ENCODE measurements around the gene LDB2. TPM values are rescaled to one million over a fixed set of nuclear protein-coding genes. Genes with fewer than 3 reads are reported as not detected.

Gene LDB2
- total RNA-seq, 4 donors from 2014 or later: 3.9 to 43.7 (median 7.8) TPM

GRCh38 chr4:16672421-16672820 is 226.0 kb downstream of the LDB2 start:
- Histone ChIP-seq H3K4me3 (no peak overlapping the region), H3K4me1 (no peaks in the 10 kb centered on the region), H3K27me3 (no peaks in the 10 kb centered on the region), H3K27ac (no peak overlapping the region), H3K36me3 (no peaks in the 10 kb centered on the region), H3K9me3 (no peaks in the 10 kb centered on the region)
- no peak for DNase-seq
- TF ChIP-seq CTCF (IDR thresholded peaks at IDR 0.05): no peak
- no peak for TF ChIP-seq POLR2A (IDR thresholded peaks at IDR 0.05)

GRCh38 chr4:16671741-16672140 is 226.7 kb downstream of the LDB2 start:
- Histone ChIP-seq H3K27me3 (no peaks in the 10 kb centered on the region), H3K9me3 (no peaks in the 10 kb centered on the region), H3K27ac (no peak overlapping the region), H3K4me1 (no peaks in the 10 kb centered on the region), H3K36me3 (no peaks in the 10 kb centered on the region), H3K4me3 (no peak overlapping the region)
- TF ChIP-seq POLR2A (IDR thresholded peaks at IDR 0.05) (no peak), CTCF (IDR thresholded peaks at IDR 0.05) (no peak)
- DNase-seq: no peak

GRCh38 chr4:16670727-16671126 is 227.7 kb downstream of the LDB2 start:
- H3K36me3 ChIP-seq: no peaks in the 10 kb centered on the region
- H3K27me3 ChIP-seq: no peaks in the 10 kb centered on the region
- H3K4me3 ChIP-seq: no peak overlapping the region
- no peak overlapping the region for H3K27ac ChIP-seq
- DNase-seq: no peak
- no peaks in the 10 kb centered on the region for H3K9me3 ChIP-seq
- TF ChIP-seq CTCF (IDR thresholded peaks at IDR 0.05) (no peak), POLR2A (IDR thresholded peaks at IDR 0.05) (no peak)
- H3K4me1 ChIP-seq: no peaks in the 10 kb centered on the region

- no peaks in the 10 kb centered on the region for H3K4me1 ChIP-seq
- no peak for TF ChIP-seq CTCF (IDR thresholded peaks at IDR 0.05)
- no peaks in the 10 kb centered on the region for H3K36me3 ChIP-seq
- DNase-seq: no peak
- H3K27ac ChIP-seq: no peak overlapping the region
- no peaks in the 10 kb centered on the region for H3K9me3 ChIP-seq
- no peak overlapping the region for H3K4me3 ChIP-seq
- H3K27me3 ChIP-seq: no peaks in the 10 kb centered on the region
Observed at GRCh38 chr4:16669036-16669435, 229.4 kb downstream of the LDB2 start.

GRCh38 chr4:16668488-16668887 is 230.0 kb downstream of the LDB2 start:
- DNase-seq: no peak
- no peaks in the 10 kb centered on the region for H3K27me3 ChIP-seq
- no peaks in the 10 kb centered on the region for H3K36me3 ChIP-seq
- H3K27ac ChIP-seq: no peak overlapping the region
- no peak for TF ChIP-seq POLR2A (IDR thresholded peaks at IDR 0.05)
- no peak for TF ChIP-seq CTCF (IDR thresholded peaks at IDR 0.05)
- no peaks in the 10 kb centered on the region for H3K9me3 ChIP-seq
- no peaks in the 10 kb centered on the region for H3K4me1 ChIP-seq
- H3K4me3 ChIP-seq: no peak overlapping the region

- DNase-seq: no peak
- TF ChIP-seq CTCF (IDR thresholded peaks at IDR 0.05) (no peak), POLR2A (IDR thresholded peaks at IDR 0.05) (no peak)
- no peak overlapping the region for H3K4me3 ChIP-seq
- H3K36me3 ChIP-seq: no peaks in the 10 kb centered on the region
- no peak overlapping the region for H3K27ac ChIP-seq
- H3K9me3 ChIP-seq: no peaks in the 10 kb centered on the region
- H3K27me3 ChIP-seq: no peaks in the 10 kb centered on the region
- no peaks in the 10 kb centered on the region for H3K4me1 ChIP-seq
Observed at GRCh38 chr4:16667464-16667863, 231.0 kb downstream of the LDB2 start.
